Amygdala (tissue), 56 donors: ENCODE results near the gene EVI5.
"Not testable (repeated sequence)": the region's sequence is repeated elsewhere in the genome, so short reads cannot be mapped to it uniquely, and the experiment has no call there.

Source experiments
- DNase-seq, 56 donors: peaks; one replicate each; lab custom pipeline; 2025; lab: John Stamatoyannopoulos, UW

The EVI5 gene

GRCh38 chr1:92705446-92705845 is 79.5 kb downstream of the EVI5 start:
- DNase-seq = no peak

- no peak for DNase-seq
These were observed 83.8 kb downstream of the EVI5 start for GRCh38 chr1:92701147-92701546.

- no peak for DNase-seq
These were observed 86.0 kb downstream of the EVI5 start for GRCh38 chr1:92698932-92699331.

- DNase-seq = no peak
These were observed 89.8 kb downstream of the EVI5 start for GRCh38 chr1:92695104-92695503.

GRCh38 chr1:92691925-92692324 is 93.0 kb downstream of the EVI5 start:
- no peak for DNase-seq

- no peak for DNase-seq
These were observed 94.5 kb downstream of the EVI5 start for GRCh38 chr1:92690212-92690906.

GRCh38 chr1:92679980-92680379 is 104.9 kb downstream of the EVI5 start:
- DNase-seq = no peak

- DNase-seq = no peak
These were observed 121.1 kb downstream of the EVI5 start for GRCh38 chr1:92663775-92664174.

GRCh38 chr1:92662048-92662447 is 122.9 kb downstream of the EVI5 start:
- DNase-seq = no peak

- no peak for DNase-seq
These were observed 127.2 kb downstream of the EVI5 start for GRCh38 chr1:92657701-92658100.

- no peak for DNase-seq
These were observed 129.6 kb downstream of the EVI5 start for GRCh38 chr1:92655197-92655801.

- no peak for DNase-seq
These were observed 131.1 kb downstream of the EVI5 start for GRCh38 chr1:92653605-92654381.

GRCh38 chr1:92640686-92641085 is 144.2 kb downstream of the EVI5 start:
- DNase-seq = not testable (repeated sequence)

- DNase-seq = no peak
These were observed 146.4 kb downstream of the EVI5 start for GRCh38 chr1:92638498-92638897.

- DNase-seq = not testable (repeated sequence)
These were observed 149.7 kb downstream of the EVI5 start for GRCh38 chr1:92635203-92635602.

GRCh38 chr1:92623187-92623778 is 161.6 kb downstream of the EVI5 start:
- no peak for DNase-seq

GRCh38 chr1:92619466-92620189 is 165.3 kb downstream of the EVI5 start:
- no peak for DNase-seq

GRCh38 chr1:92601044-92601443 is 183.9 kb downstream of the EVI5 start:
- no peak for DNase-seq

GRCh38 chr1:92599184-92599583 is 185.7 kb downstream of the EVI5 start:
- DNase-seq = no peak

GRCh38 chr1:92589361-92589760 is 195.5 kb downstream of the EVI5 start:
- DNase-seq = not testable (repeated sequence)

- no peak for DNase-seq
These were observed 197.5 kb downstream of the EVI5 start for GRCh38 chr1:92587445-92587844.
